GM12878 (cell line): ENCODE results near the gene SMARCC1. TPM values are rescaled to one million over a fixed set of nuclear protein-coding genes. Genes with fewer than 3 reads are reported as not detected.

Experiments
- ATAC-seq: fragments of 200-7000 bp; cut with Tn5 transposase; 3 replicates; pipeline ENCODE4 v1.9.1; 2020; ENCODE audit warnings: mild to moderate bottlenecking, moderate library complexity
- BruUV-seq: library from RNA; stranded (reverse); fragments of 400-500 nt; replicated peaks from 2 replicates; lab custom pipeline; 2021; lab: Mats Ljungman, UMichigan
- CTCF ChIA-PET: fragments of 300-600 bp; sonication (Branson Sonifier 250); formaldehyde crosslinking; extraction: SDS; loops from one replicate; lab custom pipeline; 2021; ENCODE audit warnings: inconsistent platforms; lab: Yijun Ruan, JAX
- POLR2A ChIA-PET: fragments of 350-600 bp; formaldehyde crosslinking; extraction: SDS; loops from one replicate; lab custom pipeline; 2021; ENCODE audit warnings: inconsistent platforms; lab: Charles Lee
- RAD21 ChIA-PET: fragments of 300-600 bp; sonication (Branson Sonifier 250); formaldehyde crosslinking; loops from one replicate; lab custom pipeline; 2023; ENCODE audit warnings: antibody characterized with exemption; ENCODE audit not compliant: unreplicated experiment; lab: Charles Lee
- SMC1A ChIA-PET: fragments of 300-600 bp; sonication (Branson Sonifier 250); formaldehyde crosslinking; loops from one replicate; lab custom pipeline; 2023; ENCODE audit not compliant: unreplicated experiment, uncharacterized antibody; lab: Charles Lee
- DNase-seq: peaks from one replicate; pipeline ENCODE4 v3.0.0-alpha.2; 2011; ENCODE audit warnings: low read depth, low spot score
- FAIRE-seq: peaks from 3 replicates; lab custom pipeline; 2011; peaks lifted over from hg19 to GRCh38; lab: Jason Lieb, UNC
- H2AFZ ChIP-seq: 2 replicates; pipeline ENCODE4 v1.6.0; 2011; ENCODE audit warnings: low read depth, low read length, control low read depth; ENCODE audit not compliant: control insufficient read depth
- H3K27ac ChIP-seq: 2 replicates; pipeline ENCODE4 v1.5.1; 2011; ENCODE audit warnings: control low read depth; ENCODE audit not compliant: control insufficient read depth, insufficient read depth
- H3K27me3 ChIP-seq, 2 experiments: replicated peaks in 1 of 2; 2 replicates each; pipeline versions ENCODE4 v1.6.0 to v1.6.1; 2011; ENCODE audit warnings: low read length in 1 of 2; ENCODE audit not compliant: control insufficient read depth in 2 of 2, insufficient read depth in 2 of 2
- H3K36me3 ChIP-seq, 2 experiments: 2 replicates each; pipeline ENCODE4 v1.5.1; 2011; ENCODE audit warnings: low read length in 1 of 2; ENCODE audit not compliant: control insufficient read depth in 2 of 2, insufficient read depth in 2 of 2
- H3K4me1 ChIP-seq: 2 replicates; pipeline ENCODE4 v1.6.1; 2011; ENCODE audit warnings: mild to moderate bottlenecking, low read length, moderate library complexity, mixed read lengths; ENCODE audit not compliant: control insufficient read depth, insufficient read depth
- H3K4me2 ChIP-seq: 2 replicates; pipeline ENCODE4 v1.6.0; 2011; ENCODE audit warnings: control low read depth; ENCODE audit not compliant: control insufficient read depth, insufficient read depth
- H3K4me3 ChIP-seq: fragments of 200-600 bp; sonication (generic); 2 replicates; pipeline ENCODE4 v1.5.1; 2016
- H3K79me2 ChIP-seq: 2 replicates; pipeline ENCODE4 v1.6.0; 2011; ENCODE audit warnings: low read length; ENCODE audit not compliant: control insufficient read depth, insufficient read depth
- H3K9ac ChIP-seq: 2 replicates; pipeline ENCODE4 v1.8.0; 2011; ENCODE audit warnings: low read length, control low read depth, mixed read lengths; ENCODE audit not compliant: control insufficient read depth, insufficient read depth
- H3K9me3 ChIP-seq: replicated peaks from 3 replicates; pipeline ENCODE4 v1.5.1; 2011; ENCODE audit warnings: mild to moderate bottlenecking, low read length; ENCODE audit not compliant: control insufficient read depth, insufficient read depth
- H4K20me1 ChIP-seq: 2 replicates; pipeline ENCODE4 v1.6.0; 2011; ENCODE audit not compliant: control insufficient read depth, insufficient read depth
- BACH1 ChIP-seq: fragments of 450-650 bp; IDR thresholded peaks from 2 replicates; pipeline ENCODE4 v1.6.1; 2017; ENCODE audit warnings: mild to moderate bottlenecking, borderline replicate concordance
- BCLAF1 ChIP-seq: fragments of 450-650 bp; IDR thresholded peaks from 2 replicates; pipeline ENCODE4 v1.6.1; 2017; ENCODE audit warnings: antibody characterized with exemption, mild to moderate bottlenecking, moderate library complexity
- BRCA1 ChIP-seq: IDR thresholded peaks from 2 replicates; pipeline ENCODE4 v1.6.1; 2011; ENCODE audit warnings: low read depth, low read length, improper control_type of control experiment
- CHD2 ChIP-seq: IDR thresholded peaks from 2 replicates; pipeline ENCODE4 v1.6.1; 2011; ENCODE audit warnings: low read depth, low read length, improper control_type of control experiment, borderline replicate concordance
- CUX1 ChIP-seq: IDR thresholded peaks from 2 replicates; pipeline ENCODE4 v1.6.1; 2012; ENCODE audit warnings: improper control_type of control experiment, low read depth, low read length; ENCODE audit not compliant: insufficient replicate concordance
- IRF4 ChIP-seq: IDR thresholded peaks from 2 replicates; pipeline ENCODE4 v1.6.1; 2011; ENCODE audit warnings: low read depth, low read length
- PBX3 ChIP-seq: IDR thresholded peaks from 2 replicates; pipeline ENCODE4 v1.6.1; 2011; ENCODE audit warnings: mild to moderate bottlenecking, low read depth, low read length, moderate library complexity; ENCODE audit not compliant: insufficient replicate concordance
- POLR2A ChIP-seq: IDR thresholded peaks from 2 replicates; pipeline ENCODE4 v1.6.1; 2011; ENCODE audit warnings: low read depth, mild to moderate bottlenecking, low read length
- RCOR1 ChIP-seq: conservative IDR thresholded peaks from 2 replicates; pipeline ENCODE4 v1.6.1; 2012; ENCODE audit warnings: low read depth, low read length, improper control_type of control experiment
- TARDBP ChIP-seq: IDR thresholded peaks from 2 replicates; pipeline ENCODE4 v1.6.1; 2016; ENCODE audit warnings: borderline replicate concordance
- ZNF207 ChIP-seq: fragments of 450-650 bp; IDR thresholded peaks from 2 replicates; pipeline ENCODE4 v1.6.1; 2014; ENCODE audit warnings: antibody characterized with exemption, mild to moderate bottlenecking, borderline replicate concordance
- WGBS: methylation state at CpG from one replicate; pipeline ENCODE4 v1.1.6; 2016; ENCODE audit warnings: low lambda C conversion rate; ENCODE audit not compliant: insufficient replicate concordance, insufficient coverage; ENCODE audit errors: missing lambda C conversion rate; 5-methylcytosine and 5-hydroxymethylcytosine counted together
- in situ Hi-C: fragments of 300-500 bp; cut with MboI; formaldehyde crosslinking; loops from 9 replicates; pipeline ENCODE4 v1.14.3; 2018; ENCODE audit warnings: mixed read lengths
- intact Hi-C: fragments of 100-400 bp; cut with micrococcal nuclease; formaldehyde crosslinking; loops from one replicate; pipeline ENCODE4 v1.14.2; 2022; ENCODE audit not compliant: unreplicated experiment
- polyA plus RNA-seq, 11 experiments: library from polyadenylated mRNA; depleted of rRNA in 4 of 11; unstranded in 6 of 11; stranded (reverse) in 5 of 11; fragments of >200 nt; fragmentation: Nextera tagmentation in 4 of 11; fragmentation: Illumina TruSeq in 1 of 11; extraction: Ambion mirVana in 4 of 11; extraction: Trizol in 1 of 11; gene quantifications; 1 replicate in 1 of 11; 2 replicates in 10 of 11; pipeline versions ENCODE4 v1.2.1 to v1.2.3, GENCODE V29; 2011 to 2016; ENCODE audit warnings: inconsistent platforms in 2 of 11, missing spikeins in 2 of 11, low read depth in 1 of 11
- total RNA-seq, 4 experiments: library from RNA; depleted of rRNA in 3 of 4; stranded (reverse); fragments of >200 nt in 3 of 4; fragmentation: Illumina TruSeq in 1 of 4; extraction: Trizol in 1 of 4; gene quantifications; 2 replicates each; pipeline versions ENCODE4 v1.2.1 to v1.2.3, GENCODE V29; 2013 to 2021

Gene SMARCC1
- total and polyA plus RNA-seq, 10 of the 15 experiments (the other 5 are each of a cell fraction or from before 2014, with no cell fraction given) = 26.6 to 147 (median 57.1) TPM

- no peak for TF ChIP-seq CUX1
- TF ChIP-seq POLR2A = no peak
- TF ChIP-seq PBX3 = no peak
- no peak for TF ChIP-seq BRCA1
Measured at GRCh38 chr3:47588587-47588986, 193.1 kb downstream of the SMARCC1 start (continued).

- POLR2A ChIA-PET = no interaction called here
- CTCF ChIA-PET = interaction anchor here (2.1 kb wide), 1 partner anchor 66 kb away, joined by 5 read pairs; no protein-coding TSS in a partner anchor
- Histone ChIP-seq H3K27me3 (no peaks in the 10 kb centered on the region), H3K36me3 (peaks cover 16 to 29% of the 10 kb centered on the region in 2 experiments), H4K20me1 (no peaks in the 10 kb centered on the region; the same call in 1 of the 2 replicates), H3K79me2 (no peaks in the 10 kb centered on the region), H3K9ac (no peak overlapping the region), H2AFZ (no peak overlapping the region), H3K27ac (no peak overlapping the region), H3K4me1 (no peaks in the 10 kb centered on the region), H3K9me3 (no peaks in the 10 kb centered on the region), H3K4me2 (no peak overlapping the region), H3K4me3 (no peak overlapping the region)
- no peak for ATAC-seq
- no peak for FAIRE-seq
- DNase-seq = no peak
- intact Hi-C loops = no loop called here
- WGBS = 97% methylated on average over 7 of the region's 7 CpGs
- no TSS peak for BruUV-seq
- in situ Hi-C loops = no loop called here
- SMC1A ChIA-PET = interaction anchor here (1.2 kb wide), 1 partner anchor 15 kb away, joined by 3 read pairs; no protein-coding TSS in a partner anchor
- RAD21 ChIA-PET = no interaction called here
- TF ChIP-seq RCOR1 = no peak
- no peak for TF ChIP-seq TARDBP
- TF ChIP-seq BACH1 = no peak
- TF ChIP-seq ZNF207 = no peak
- no peak for TF ChIP-seq CHD2
- TF ChIP-seq BCLAF1 = no peak
- no peak for TF ChIP-seq IRF4
Measured at GRCh38 chr3:47588053-47588452, 193.6 kb downstream of the SMARCC1 start.
